Osteocyte (in vitro differentiated cells): Measurements from ENCODE around the gene MARVELD1. TPM values are rescaled to one million over a fixed set of nuclear protein-coding genes. Genes with fewer than 3 reads are reported as not detected.
A peak's percentile ranks its signal among the peaks of the same experiment; 100 is the strongest.

Experiments used
- DNase-seq: peaks from one replicate; pipeline ENCODE4 v3.0.0; 2021; ENCODE audit warnings: mixed read lengths; ENCODE audit not compliant: unreplicated experiment; ENCODE audit errors: extremely low spot score
- H3K27ac Mint-ChIP-seq: one replicate; pipeline ENCODE4 v1.8.0; 2021; ENCODE audit warnings: mild to moderate bottlenecking, mixed read lengths; ENCODE audit not compliant: unreplicated experiment
- H3K27me3 Mint-ChIP-seq: one replicate; pipeline ENCODE4 v1.8.0; 2021; ENCODE audit warnings: mixed read lengths; ENCODE audit not compliant: unreplicated experiment
- H3K36me3 Mint-ChIP-seq: one replicate; pipeline ENCODE4 v1.8.0; 2021; ENCODE audit warnings: mixed read lengths; ENCODE audit not compliant: unreplicated experiment
- H3K4me1 Mint-ChIP-seq: one replicate; pipeline ENCODE4 v1.8.0; 2021; ENCODE audit warnings: mixed read lengths; ENCODE audit not compliant: unreplicated experiment
- H3K4me3 Mint-ChIP-seq: one replicate; pipeline ENCODE4 v1.8.0; 2021; ENCODE audit warnings: mild to moderate bottlenecking, moderate library complexity, mixed read lengths; ENCODE audit not compliant: unreplicated experiment
- H3K9me3 Mint-ChIP-seq: one replicate; pipeline ENCODE4 v1.8.0; 2021; ENCODE audit warnings: mixed read lengths; ENCODE audit not compliant: unreplicated experiment
- CTCF ChIP-seq: fragments of 200-600 bp; sonication (generic); IDR thresholded peaks from 2 replicates; pipeline ENCODE4 v1.5.0; 2021; ENCODE audit warnings: antibody characterized with exemption, mild to moderate bottlenecking, moderate library complexity
- total RNA-seq: library from RNA; stranded (reverse); gene quantifications from 2 replicates; pipeline ENCODE4 v1.2.1, GENCODE V29; 2021

The MARVELD1 gene
- total RNA-seq, 1 donor from 2014 or later, result 107 TPM

GRCh38 chr10:97707134-97707861 is 6.2 kb upstream of the MARVELD1 start:
- Mint-ChIP-seq H3K27me3 (no peaks in the 10 kb centered on the region), H3K4me3 (no peak overlapping the region), H3K9me3 (no peaks in the 10 kb centered on the region), H3K36me3 (no peaks in the 10 kb centered on the region), H3K27ac (no peak overlapping the region), H3K4me1 (peaks cover 22% of the 10 kb centered on the region)
- no peak for DNase-seq
- no peak for TF ChIP-seq CTCF

GRCh38 chr10:97708167-97708566 is 5.4 kb upstream of the MARVELD1 start:
- no peak for TF ChIP-seq CTCF
- Mint-ChIP-seq H3K36me3 (no peaks in the 10 kb centered on the region), H3K4me1 (peaks cover 27% of the 10 kb centered on the region), H3K27me3 (no peaks in the 10 kb centered on the region), H3K9me3 (no peaks in the 10 kb centered on the region), H3K4me3 (no peak overlapping the region), H3K27ac (no peak overlapping the region)
- DNase-seq, result no peak

- Mint-ChIP-seq H3K9me3 (no peaks in the 10 kb centered on the region), H3K27me3 (no peaks in the 10 kb centered on the region), H3K4me1 (peaks cover 32% of the 10 kb centered on the region), H3K36me3 (no peaks in the 10 kb centered on the region), H3K4me3 (no peak overlapping the region), H3K27ac (peak overlapping the region; percentile 67)
- TF ChIP-seq CTCF, result peak; percentile 87
- DNase-seq, result peak; percentile 88
Observed at GRCh38 chr10:97708976-97709946, 4.3 kb upstream of the MARVELD1 start.

- peaks cover 1% of the 10 kb centered on the region for H3K36me3 Mint-ChIP-seq
- no peak for DNase-seq
- TF ChIP-seq CTCF, result no peak
- peak overlapping the region; percentile 62 for H3K27ac Mint-ChIP-seq
- no peaks in the 10 kb centered on the region for H3K9me3 Mint-ChIP-seq
- peaks cover 52% of the 10 kb centered on the region for H3K4me1 Mint-ChIP-seq
- no peaks in the 10 kb centered on the region for H3K27me3 Mint-ChIP-seq
- peak overlapping the region; percentile 27 for H3K4me3 Mint-ChIP-seq
Observed at GRCh38 chr10:97711640-97712572, 1.6 kb upstream of the MARVELD1 start.
